HL-60/S4 (cell line): ENCODE results near the gene ZMIZ1.

Source experiments
- in situ Hi-C: fragments of 300-500 bp; cut with MboI; formaldehyde crosslinking; loops from 2 replicates; pipeline ENCODE4 v1.14.3; 2022; ENCODE audit warnings: low sequenced_read_pairs

Gene ZMIZ1

DNA sequence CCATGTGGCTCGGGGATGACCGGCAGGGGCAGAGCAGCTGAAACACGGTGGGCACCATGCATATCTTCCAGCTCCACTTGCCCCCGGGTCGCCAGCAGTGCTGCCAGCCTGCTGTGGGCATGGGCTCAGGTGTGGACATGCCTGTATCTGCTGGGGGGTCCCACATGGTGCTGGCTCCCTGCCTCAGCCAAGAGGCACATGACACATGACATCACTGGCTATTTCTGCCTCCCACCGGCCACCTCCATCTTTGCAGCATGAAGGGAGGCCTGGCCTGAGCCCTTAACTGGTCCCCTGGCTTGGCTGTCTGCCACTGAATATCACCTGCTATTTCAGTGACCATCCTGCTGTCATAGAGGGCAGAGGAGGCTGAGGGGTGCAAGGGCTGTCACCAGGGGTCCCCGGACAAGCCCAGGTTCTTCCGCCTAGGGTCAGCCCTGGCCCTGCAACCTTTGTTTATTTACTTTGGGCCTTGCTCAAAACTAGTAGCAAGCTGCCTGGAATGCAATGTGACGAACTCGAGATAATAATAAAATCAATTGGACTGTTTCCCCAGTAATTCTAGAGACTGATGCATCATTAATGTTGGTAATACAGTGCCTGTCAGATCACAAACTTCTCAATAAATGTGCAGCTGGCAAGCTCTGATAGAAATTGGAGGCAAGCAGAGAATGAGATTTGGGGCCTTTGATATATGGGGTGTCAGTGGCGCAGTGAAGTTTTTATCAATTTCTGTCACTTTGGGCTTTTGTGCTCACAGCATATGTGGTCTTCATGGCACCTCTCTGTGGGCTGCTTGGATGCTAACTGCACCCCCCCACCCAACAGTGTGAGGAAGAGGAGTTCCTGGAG, 28.5 kb downstream of the ZMIZ1 start:
- in situ Hi-C loops, result no loop called here

DNA sequence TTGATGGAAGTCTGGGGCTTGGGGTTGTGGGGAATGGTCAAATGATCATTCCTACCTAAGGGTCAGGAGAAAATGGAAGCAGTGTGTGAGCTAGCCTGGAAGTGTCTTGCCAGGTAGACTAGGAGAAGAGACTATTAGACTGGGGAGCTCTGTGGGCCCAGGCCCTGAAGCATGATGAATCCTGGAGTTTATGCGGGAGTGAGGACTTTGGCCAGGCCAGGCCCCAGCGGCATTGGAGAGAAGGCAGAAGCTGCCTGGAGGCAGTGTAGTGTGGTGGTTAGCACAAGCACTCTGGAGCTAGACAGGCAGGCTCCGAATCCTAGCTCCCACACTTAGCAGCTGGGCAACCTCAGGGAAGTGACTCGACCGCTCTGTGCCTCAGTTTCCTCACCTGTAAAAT, 29.3 kb downstream of the ZMIZ1 start:
- in situ Hi-C loops, result no loop called here

DNA sequence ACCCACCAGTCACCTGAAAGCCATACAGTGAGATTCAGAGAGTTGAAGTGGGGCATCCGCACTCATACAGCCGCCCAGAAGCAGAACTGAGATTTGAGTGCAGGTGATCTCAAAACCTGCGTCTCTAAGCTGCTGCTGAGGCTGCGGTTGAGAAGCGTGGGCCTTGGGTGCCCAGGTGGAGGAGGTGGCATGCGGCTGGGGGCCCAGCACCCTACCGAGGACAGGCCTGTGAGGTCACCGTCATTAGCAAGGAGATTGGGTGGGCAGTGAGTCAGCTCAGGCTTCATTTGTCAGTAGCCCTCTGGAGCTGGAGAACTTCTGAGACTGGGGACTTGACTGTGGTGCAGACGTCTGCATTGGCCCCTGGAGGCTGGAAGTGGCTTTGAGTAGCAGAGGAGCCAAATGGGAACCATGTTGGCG, 29.8 kb downstream of the ZMIZ1 start:
- in situ Hi-C loops, result no loop called here

DNA sequence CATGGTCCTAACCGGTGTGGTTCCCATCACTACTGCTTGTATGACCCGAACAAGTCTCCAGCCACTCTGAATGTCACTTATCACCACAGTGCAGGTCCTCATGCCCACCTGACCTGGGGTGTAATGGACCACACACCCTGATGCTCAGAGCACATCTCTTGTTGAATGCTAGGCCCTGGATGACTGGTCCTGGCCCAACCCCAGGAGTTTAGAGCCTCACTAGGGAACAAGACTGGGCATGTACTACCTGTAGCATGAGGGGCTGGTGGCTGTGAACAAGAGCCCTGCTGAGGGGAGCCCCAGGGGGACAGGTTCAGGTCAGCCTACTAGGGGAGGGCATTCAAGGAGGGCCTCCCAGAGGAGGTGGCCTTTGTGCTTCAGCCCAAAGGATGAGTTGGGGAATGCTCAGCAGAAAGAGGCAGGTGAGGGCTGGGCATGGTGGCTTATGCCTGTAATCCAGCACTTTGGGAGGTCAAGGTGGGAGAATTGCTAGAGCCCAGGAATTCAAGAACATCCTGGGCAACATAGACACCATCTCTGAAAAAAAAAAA, 31.2 kb downstream of the ZMIZ1 start:
- in situ Hi-C loops, result no loop called here

DNA sequence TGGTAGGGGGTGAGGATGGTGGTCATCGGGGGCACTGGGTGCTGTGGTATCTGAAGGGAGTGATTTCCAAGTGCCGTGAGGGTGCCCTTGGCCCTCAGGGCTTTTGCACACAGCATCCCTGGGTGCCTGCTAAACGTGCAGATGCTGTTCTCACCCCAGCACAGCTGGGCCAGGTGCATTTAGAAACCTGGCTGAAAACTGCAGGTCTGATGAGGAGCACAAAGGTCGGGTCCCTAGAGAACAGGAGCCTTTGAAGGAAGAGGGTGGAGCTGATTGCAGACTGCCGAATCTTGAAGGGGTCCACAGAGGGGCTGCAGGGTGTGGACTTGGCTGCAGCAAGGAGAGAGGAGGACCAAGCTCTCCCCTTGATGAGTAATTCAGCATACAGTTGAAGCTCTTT, 32.0 kb downstream of the ZMIZ1 start:
- in situ Hi-C loops, result no loop called here

DNA sequence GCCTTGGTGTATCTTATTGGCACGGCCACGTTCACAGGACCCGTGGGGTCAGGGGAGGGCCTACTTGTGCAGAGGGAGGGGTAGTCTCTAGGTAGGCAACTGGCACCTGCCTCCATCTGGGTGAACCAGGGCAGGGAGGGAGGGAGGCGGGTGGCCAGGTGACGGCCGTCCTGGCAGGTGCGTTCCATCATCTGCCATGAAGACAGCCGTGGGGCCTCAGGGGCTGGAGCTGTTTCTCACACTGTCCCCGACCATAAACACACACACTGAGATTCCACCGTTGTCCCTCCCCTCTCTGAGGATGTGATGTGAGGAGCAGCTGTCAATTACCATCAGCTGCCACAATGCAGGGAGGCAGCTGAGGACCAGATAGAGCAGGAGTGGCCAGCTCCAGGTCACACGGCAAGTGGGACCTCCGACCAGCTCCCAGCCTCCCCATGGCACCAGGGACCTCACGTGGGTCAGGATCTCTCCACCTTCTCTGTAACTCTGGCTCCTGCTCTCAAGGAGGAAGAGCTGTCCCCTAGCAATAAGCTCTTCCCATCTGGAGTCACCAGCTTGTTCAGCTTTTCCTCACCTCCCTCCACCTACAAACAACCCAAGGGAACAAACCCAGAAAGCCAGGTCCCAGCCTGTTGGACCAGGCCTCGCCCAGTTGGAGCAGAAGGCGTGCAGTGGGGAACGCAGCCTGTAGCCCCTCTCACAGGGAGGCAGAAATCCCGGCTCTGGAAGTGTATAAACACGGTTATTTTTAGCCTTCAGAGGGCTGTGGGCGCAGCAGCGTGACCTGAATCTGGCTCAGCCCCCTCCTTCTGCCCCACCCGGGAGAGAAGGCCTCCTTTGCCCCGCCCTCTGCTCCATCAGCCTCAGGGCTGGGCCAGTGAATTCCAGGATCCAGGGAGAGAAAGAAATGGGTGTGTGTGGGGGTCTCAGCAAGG, 33.1 kb downstream of the ZMIZ1 start:
- in situ Hi-C loops, result no loop called here

DNA sequence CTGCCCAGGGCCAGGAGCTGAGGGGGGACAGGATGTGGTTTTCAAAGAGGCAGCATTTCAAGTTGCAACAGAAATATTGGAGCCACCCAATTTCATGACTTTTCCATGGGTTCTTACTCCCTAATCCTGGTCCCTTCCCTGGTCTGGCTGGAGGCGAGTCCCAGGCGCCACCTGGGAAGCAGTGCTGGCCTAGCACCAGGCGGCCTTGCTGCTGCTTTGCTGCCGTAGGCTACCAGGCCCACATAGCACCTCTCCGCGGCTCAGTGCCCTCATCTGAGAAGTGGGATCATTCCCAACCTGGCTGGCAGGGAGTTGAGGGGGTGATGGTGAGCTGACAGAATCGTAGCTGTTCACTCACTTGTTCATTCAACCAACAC, 33.7 kb downstream of the ZMIZ1 start:
- in situ Hi-C loops, result no loop called here

DNA sequence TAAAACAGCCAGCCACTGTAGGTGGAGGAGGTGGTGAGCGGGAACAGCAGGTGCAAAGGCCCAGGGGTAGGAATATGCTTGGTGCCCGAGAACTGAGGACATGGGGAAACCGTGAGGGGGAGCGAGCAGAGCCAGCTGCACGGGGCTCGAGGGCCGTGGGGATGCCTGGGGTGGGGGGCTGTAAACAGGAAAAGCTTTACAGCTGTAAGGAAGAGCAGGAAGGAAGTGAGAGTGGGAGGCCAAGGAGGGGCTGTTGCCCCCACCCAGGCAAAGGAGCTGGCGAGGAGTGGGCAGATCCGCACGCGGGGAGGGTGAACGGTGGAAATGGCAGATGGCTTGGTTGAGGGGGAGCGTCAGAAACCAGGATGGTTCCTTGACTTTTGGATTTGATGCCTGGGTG, 34.4 kb downstream of the ZMIZ1 start:
- in situ Hi-C loops, result no loop called here

DNA sequence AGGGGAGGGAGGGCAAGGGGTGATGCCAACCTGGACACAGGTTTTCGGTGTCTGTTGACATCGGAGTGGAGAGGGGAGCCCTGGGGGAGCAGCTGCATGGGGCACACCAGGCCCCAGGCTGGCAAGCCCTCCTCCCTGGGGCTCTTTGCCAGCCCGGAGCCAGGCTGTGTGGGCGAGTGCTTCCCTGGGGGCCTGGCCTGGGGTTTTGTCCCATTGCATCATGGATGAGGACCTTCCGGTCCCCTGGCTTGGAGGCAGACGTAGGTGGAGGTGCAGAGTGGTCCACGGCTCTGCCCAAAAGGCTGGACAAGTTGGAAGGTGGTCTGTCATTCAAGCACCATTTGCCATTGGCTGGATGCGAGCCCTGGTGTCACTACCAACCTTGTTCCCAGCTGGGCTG, 34.8 kb downstream of the ZMIZ1 start:
- in situ Hi-C loops, result no loop called here

DNA sequence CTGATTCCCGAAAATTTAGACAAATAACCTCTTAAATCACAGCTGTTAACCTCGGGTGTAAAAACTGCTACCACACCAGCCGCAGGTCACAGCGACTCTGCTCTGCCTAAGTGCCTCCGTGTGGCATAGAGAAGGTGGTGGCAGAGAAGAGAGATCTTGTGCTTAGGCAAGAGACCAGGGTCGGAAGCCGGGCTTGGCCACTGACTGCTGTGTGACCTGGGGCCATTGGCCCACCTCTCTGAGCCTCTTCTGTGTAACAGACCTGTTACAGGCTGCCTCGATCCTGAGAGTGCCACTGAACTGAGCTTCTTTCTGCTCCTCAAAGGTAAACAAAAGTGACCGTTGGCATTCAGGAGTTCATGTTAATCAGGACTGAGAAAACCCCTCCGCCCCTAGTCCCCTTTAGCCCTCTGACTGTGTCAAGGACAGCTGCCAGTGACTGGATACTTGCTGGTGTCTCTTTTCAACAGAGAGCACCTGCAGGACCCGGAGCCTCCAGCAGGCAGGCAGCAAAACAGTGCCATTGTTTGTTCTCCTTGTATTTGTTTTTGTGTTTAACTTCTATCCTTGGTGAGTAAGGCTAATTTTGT, 36.5 kb downstream of the ZMIZ1 start:
- in situ Hi-C loops, result no loop called here

DNA sequence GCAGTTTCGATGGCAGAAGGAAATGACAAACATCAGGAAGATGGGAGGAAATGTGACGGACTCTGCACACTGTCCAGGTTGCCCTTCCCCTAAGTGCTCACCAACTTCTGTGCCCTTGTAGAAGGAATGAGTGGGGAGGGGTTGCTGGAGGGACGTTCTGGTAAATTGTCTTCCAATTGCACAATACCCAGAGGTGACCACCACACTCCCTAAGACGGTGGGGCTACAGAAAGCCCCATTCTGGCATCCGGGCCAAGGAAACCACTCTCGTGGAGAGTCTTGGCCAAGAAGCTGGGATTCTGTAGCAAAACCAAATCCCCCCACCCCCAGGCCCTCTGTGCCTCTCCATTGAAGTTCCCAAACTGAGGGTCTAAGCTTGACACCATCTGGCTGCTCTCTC, 37.1 kb downstream of the ZMIZ1 start:
- in situ Hi-C loops, result no loop called here

DNA sequence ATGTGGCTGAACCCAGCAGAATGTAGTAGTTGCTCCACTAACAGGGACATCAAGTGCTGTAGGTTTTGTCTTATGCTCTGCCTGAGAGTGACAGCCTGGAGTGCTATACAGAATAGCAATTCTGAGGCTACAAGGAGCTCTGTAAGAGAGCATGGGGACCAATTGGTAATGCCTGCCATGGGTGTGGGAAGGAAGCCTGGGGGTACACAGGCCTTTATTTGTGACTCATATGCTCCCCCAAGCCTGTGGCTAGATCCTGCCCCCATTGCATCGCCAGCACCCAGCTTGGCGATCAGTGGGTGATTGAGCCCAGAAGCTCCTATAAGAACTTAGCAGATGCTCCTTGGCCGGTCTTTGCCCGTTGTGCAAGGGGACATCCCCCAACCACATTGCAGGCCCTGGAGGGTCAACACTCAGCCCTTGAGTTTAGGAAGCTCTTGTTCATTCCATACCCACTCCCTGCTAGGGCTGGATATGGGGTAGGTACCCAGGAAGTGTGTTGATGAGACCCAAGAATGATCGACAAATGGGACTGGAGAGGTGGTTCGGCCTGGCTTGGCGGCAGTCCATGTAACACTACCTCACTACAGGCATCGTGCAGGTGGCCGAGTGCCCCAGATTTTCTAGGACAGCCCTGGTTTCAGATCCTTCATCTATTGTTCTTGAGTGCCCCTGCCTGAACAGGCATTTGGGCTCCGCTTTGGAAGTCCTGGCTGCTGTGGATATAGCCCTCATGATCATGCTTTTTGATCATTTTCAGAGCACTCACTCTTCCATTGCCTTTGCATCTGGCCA, 37.7 kb downstream of the ZMIZ1 start:
- in situ Hi-C loops, result no loop called here

DNA sequence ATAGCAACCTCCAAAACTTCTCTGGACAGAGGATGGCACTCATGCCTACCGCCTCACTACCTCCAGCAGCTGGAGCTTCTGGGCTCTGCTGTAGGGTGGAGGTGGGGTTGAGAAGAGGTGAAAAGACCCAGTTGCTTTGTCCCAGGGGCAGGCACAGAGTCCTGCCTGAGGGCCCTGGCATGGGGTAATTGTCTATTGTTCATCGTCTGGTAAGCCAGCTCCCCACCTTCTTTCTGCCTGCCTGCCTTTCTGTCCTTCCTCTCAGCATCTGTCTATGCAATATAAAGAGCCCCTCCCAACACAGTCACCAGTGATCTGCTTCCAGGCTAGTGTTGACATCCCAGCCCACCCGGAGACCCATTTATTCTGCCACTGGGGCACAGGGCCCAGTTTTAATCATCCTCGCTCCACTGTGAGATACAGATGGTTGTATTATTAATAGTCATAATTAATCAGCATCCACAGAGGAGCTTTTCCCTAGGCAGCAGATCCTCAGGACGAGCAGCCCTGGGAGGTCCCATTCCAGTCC, 39.0 kb downstream of the ZMIZ1 start:
- in situ Hi-C loops, result no loop called here

DNA sequence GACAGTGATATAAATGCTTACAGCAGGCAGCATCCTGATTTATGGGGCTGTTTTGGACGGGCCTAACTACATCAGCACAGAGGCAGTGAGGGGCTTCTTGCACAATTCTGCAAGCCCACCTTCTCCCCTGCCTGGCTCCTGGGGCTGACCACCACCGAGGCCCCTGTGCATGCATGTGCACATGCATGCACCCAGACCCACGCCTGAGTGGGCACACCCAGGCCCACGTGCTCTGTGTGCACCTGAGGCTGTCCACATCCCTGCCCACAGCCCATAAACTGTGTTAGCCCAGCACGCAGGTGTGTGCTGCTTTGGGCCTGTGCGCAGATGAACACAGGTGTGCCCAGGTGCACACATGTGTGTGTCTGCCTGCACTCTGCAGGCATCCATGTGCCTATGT, 40.0 kb downstream of the ZMIZ1 start:
- in situ Hi-C loops, result no loop called here

DNA sequence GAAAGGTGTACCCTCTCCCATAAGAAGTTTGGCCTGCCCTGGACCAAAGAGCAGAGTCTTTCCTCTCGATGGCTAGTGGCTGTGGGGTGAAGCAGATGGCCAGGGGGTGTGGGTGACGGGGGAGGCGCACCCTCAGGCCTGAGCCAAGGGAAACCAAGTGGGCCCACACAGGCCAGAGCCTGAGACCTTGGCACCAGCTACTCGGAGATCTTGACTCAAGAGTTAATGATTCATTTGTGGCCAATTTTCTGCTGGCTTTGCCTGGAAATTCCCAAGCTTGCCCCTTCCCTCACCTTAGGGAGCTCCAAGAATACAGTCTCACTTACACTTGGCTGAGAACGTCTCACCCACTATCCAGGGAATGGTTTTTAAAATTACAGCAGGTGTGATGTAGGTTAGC, 42.7 kb downstream of the ZMIZ1 start:
- in situ Hi-C loops, result no loop called here

DNA sequence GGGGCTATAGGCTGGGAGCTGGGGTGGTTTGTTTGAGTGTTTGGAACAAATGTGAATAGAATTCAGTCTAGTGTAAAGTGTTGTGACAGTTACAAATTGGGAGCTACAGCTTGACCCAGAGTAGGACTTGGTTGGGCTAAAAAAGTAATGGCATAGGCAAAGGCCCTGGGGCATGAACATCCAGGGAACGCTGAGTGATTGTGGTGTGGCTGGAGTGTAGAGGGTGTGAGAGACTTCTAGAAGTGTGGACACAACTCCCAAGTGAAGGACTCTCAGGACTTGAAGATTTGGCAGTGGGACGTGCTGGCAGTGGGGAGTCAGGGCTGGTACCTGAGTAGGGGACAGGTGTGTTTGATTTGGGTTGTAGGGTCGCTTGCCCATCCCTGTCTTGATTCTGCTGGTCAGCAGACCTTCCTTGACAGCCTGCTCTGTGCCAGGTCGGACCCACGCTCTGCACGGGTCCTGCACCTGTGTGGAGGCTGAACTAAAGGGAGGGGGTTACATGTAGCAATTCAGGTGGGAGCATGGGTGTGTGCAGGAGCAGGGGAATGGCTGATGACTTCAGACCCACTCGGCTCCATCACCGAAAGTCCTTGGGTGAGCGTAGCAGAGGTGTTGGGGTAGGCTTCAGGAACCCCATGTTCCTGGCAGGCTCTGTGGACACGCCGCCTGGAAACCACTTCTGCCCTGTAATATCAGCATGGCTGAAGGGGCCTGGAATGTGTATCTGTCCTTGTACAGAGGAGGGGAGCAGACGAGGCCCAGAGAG, 43.3 kb downstream of the ZMIZ1 start:
- in situ Hi-C loops, result no loop called here

DNA sequence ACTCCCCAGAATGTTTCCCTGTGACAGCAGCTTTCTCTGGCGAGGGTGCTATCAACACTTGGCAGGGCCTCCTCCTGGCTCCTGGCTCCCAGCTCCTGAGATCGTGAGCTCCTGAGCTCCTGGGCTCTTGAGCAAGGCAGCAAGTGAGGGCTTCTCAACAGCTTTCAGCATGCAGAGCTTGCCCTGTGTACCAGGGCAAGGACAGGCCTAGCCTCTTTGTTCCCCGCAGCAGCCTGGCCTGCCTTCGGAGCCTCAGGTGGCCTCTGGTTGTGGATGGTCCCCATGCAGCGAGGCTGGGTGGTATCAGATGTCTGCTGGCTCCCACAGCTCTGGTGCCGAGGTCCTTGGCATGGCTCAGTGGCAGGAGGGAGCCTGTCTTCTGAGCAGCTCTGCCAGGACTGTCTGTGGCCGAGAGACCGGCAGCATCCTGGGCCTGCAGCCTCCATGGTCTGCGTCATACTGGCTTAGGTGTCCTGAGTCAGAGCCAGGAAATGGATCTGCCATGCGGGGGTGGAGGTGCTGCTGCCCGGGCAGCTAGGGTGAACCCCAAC, 44.2 kb downstream of the ZMIZ1 start:
- in situ Hi-C loops, result no loop called here

DNA sequence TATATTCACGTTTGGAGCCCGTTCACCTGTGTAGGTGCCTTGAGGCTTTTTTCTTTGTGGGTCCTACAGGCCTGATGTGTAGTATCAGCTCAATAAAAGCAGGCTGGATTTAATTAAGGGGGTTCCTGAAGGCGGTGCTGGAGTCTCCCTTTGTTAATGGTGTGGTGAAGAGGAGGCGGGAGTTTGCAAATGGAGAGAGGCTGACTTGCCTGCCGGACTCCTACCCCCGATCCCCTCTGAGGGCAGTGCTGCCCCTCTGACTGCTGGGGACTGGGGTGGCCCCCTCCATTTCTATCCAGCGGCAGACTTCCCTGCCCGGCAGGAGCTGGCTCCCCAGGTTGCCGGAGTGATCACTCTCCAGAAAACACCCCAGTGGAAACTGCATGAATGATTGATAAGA, 45.1 kb downstream of the ZMIZ1 start:
- in situ Hi-C loops, result no loop called here

DNA sequence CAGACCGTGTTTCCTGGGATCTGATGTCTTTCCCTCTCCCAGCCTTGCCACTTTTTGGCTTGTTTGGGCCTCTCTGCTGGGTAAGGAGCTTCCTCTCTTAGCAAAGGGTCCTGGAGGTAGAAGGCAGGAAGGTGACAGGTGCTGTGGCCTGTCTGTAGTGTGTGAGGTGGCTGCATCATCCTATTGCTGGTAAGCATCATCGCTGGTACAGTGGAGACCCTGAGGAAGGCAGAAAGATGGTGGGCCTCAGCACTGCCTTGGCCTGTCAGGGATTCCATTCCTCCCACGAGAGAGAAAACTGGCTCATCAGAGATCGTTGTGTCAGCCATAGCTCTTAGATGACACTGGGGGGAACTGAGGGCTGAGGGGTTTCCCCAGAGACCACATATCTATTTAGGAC, 46.5 kb downstream of the ZMIZ1 start:
- in situ Hi-C loops, result no loop called here
